Keratinocyte (primary cell): ENCODE measurements around the gene DOCK1. TPM values are rescaled to one million over a fixed set of nuclear protein-coding genes. Genes with fewer than 3 reads are reported as not detected.

Source experiments
- DNase-seq: peaks from one replicate; pipeline ENCODE4 v3.0.0-alpha.2; 2011; ENCODE audit warnings: low read depth, missing footprints, low spot score
- FAIRE-seq: peaks from 2 replicates; lab custom pipeline; 2011; peaks lifted over from hg19 to GRCh38; lab: Jason Lieb, UNC
- H2AFZ ChIP-seq: 2 replicates; pipeline ENCODE4 v1.6.0; 2012; ENCODE audit warnings: low read length, control low read depth, inconsistent platforms; ENCODE audit not compliant: control insufficient read depth
- H3K27ac ChIP-seq: 2 replicates; pipeline ENCODE4 v1.5.1; 2011; ENCODE audit warnings: low read length; ENCODE audit not compliant: control insufficient read depth, insufficient read depth
- H3K27me3 ChIP-seq: 3 replicates; pipeline ENCODE4 v1.6.0; 2011; ENCODE audit warnings: low read length; ENCODE audit not compliant: control insufficient read depth, insufficient read depth; ENCODE audit errors: extremely low read depth
- H3K36me3 ChIP-seq, 2 experiments: 2 replicates in 1 of 2; 3 replicates in 1 of 2; pipeline ENCODE4 v1.5.1; 2011; ENCODE audit warnings: low read length in 2 of 2, mild to moderate bottlenecking in 1 of 2; ENCODE audit not compliant: control insufficient read depth in 2 of 2, insufficient read depth in 2 of 2; ENCODE audit errors: extremely low read depth in 1 of 2
- H3K4me1 ChIP-seq: 3 replicates; pipeline ENCODE4 v1.5.1; 2011; ENCODE audit warnings: low read length; ENCODE audit not compliant: control insufficient read depth, insufficient read depth; ENCODE audit errors: extremely low read depth
- H3K4me2 ChIP-seq: 3 replicates; pipeline ENCODE4 v1.6.0; 2011; ENCODE audit warnings: low read depth, low read length; ENCODE audit not compliant: control insufficient read depth, insufficient read depth; ENCODE audit errors: extremely low read depth
- H3K4me3 ChIP-seq, 3 experiments: fragments of 200-600 bp in 1 of 3; sonication (generic) in 1 of 3; 2 replicates in 2 of 3; 3 replicates in 1 of 3; pipeline ENCODE4 v1.5.1; 2011 to 2016; ENCODE audit warnings: low read length in 3 of 3, mild to moderate bottlenecking in 3 of 3, control low read depth in 2 of 3, inconsistent platforms in 1 of 3, low read depth in 1 of 3, mixed read lengths in 1 of 3, mixed run types in 1 of 3, moderate library complexity in 1 of 3; ENCODE audit not compliant: control insufficient read depth in 2 of 3, insufficient read depth in 2 of 3; ENCODE audit errors: extremely low read depth in 1 of 3
- H3K79me2 ChIP-seq: 2 replicates; pipeline ENCODE4 v1.6.0; 2012; ENCODE audit warnings: low read length; ENCODE audit not compliant: control insufficient read depth, insufficient read depth
- H3K9ac ChIP-seq: 3 replicates; pipeline ENCODE4 v1.6.0; 2011; ENCODE audit warnings: low read length; ENCODE audit not compliant: control insufficient read depth, insufficient read depth; ENCODE audit errors: extremely low read depth
- H3K9me1 ChIP-seq: 3 replicates; pipeline ENCODE4 v1.6.0; 2011; ENCODE audit warnings: low read length; ENCODE audit not compliant: control insufficient read depth, insufficient read depth; ENCODE audit errors: extremely low read depth
- H3K9me3 ChIP-seq: 2 replicates; pipeline ENCODE4 v1.5.1; 2012; ENCODE audit warnings: low read depth, low read length; ENCODE audit not compliant: control insufficient read depth
- H4K20me1 ChIP-seq: 3 replicates; pipeline ENCODE4 v1.6.0; 2011; ENCODE audit warnings: low read length; ENCODE audit not compliant: control insufficient read depth, insufficient read depth; ENCODE audit errors: extremely low read depth
- EZH2 ChIP-seq: IDR thresholded peaks from one replicate; pipeline ENCODE4 v1.6.1; 2012; ENCODE audit warnings: inconsistent platforms, mild to moderate bottlenecking, low read length, moderate library complexity
- dilution Hi-C: fragments of 300-500 bp; cut with MboI; formaldehyde crosslinking; loops from one replicate; pipeline ENCODE4 v1.7.0; 2020; ENCODE audit warnings: low sequenced_read_pairs; ENCODE audit not compliant: extremely low pct_ligation_motif_present
- polyA plus RNA-seq, 5 experiments: library from polyadenylated mRNA; depleted of rRNA in 3 of 5; stranded (reverse) in 3 of 5; stranded (forward) in 1 of 5; unstranded in 1 of 5; fragments of >200 nt; gene quantifications; 1 replicate in 1 of 5; 2 replicates in 3 of 5; 3 replicates in 1 of 5; pipeline versions ENCODE4 v1.2.1 to v1.2.3, GENCODE V29; 2011 to 2012; ENCODE audit warnings: missing spikeins in 2 of 5, low read depth in 1 of 5, low replicate concordance in 1 of 5
- TF ChIP-seq, protein P1 (sequence below), 3 experiments: IDR thresholded peaks in 1 of 3; conservative IDR thresholded peaks in 1 of 3; optimal IDR thresholded peaks in 1 of 3; 2 replicates in 2 of 3; 3 replicates in 1 of 3; pipeline versions ENCODE3 to v1.5.1; 2011; ENCODE audit warnings: low read length in 3 of 3, mild to moderate bottlenecking in 3 of 3, moderate library complexity in 2 of 3, control low read depth in 1 of 3, inconsistent platforms in 1 of 3; ENCODE audit not compliant: insufficient read depth in 2 of 3; ENCODE audit errors: extremely low read depth in 1 of 3

The DOCK1 gene
- polyA plus RNA-seq, 1 donor (not counting 4 experiments of a cell fraction or from before 2014, with no cell fraction given): 15.7 TPM

DNA sequence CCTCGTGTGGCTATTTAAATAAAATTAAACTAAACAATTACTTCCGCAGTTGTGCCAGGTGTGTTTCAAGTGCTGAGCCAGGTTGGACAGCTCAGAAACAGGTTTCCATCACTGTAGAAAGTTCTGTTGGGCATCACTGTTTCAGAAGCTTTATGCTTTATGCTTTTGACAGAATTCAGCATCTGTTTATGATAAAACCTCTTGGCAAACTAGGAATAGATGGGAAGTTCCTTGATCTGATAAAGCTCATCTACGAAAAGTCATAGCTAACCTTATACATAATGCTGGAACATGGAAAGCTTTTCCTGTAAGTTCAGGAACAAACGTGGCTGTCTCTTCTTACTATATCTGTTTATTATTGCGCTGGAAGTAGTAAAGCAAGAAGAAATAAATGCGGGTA lies 143.4 kb downstream of the DOCK1 start:
- Histone ChIP-seq H4K20me1 (peaks cover 4% of the 10 kb centered on the region), H3K9me3 (no peaks in the 10 kb centered on the region), H3K4me3 (no peak overlapping the region), H3K4me1 (peaks cover 11% of the 10 kb centered on the region), H3K4me2 (no peak overlapping the region), H3K9ac (no peak overlapping the region), H3K79me2 (peaks cover 5% of the 10 kb centered on the region), H3K27ac (no peak overlapping the region), H3K9me1 (no peaks in the 10 kb centered on the region), H3K36me3 (peaks cover 7 to 14% of the 10 kb centered on the region in 2 experiments), H2AFZ (no peak overlapping the region), H3K27me3 (no peaks in the 10 kb centered on the region)
- FAIRE-seq (no peak), DNase-seq (no peak)
- TF ChIP-seq EZH2: no peak
- TF ChIP-seq, protein P1, sequence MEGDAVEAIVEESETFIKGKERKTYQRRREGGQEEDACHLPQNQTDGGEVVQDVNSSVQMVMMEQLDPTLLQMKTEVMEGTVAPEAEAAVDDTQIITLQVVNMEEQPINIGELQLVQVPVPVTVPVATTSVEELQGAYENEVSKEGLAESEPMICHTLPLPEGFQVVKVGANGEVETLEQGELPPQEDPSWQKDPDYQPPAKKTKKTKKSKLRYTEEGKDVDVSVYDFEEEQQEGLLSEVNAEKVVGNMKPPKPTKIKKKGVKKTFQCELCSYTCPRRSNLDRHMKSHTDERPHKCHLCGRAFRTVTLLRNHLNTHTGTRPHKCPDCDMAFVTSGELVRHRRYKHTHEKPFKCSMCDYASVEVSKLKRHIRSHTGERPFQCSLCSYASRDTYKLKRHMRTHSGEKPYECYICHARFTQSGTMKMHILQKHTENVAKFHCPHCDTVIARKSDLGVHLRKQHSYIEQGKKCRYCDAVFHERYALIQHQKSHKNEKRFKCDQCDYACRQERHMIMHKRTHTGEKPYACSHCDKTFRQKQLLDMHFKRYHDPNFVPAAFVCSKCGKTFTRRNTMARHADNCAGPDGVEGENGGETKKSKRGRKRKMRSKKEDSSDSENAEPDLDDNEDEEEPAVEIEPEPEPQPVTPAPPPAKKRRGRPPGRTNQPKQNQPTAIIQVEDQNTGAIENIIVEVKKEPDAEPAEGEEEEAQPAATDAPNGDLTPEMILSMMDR (optimal IDR thresholded peaks at IDR 0.05 in 1 of 3, IDR thresholded peaks at IDR 0.05 in 1 of 3, conservative IDR thresholded peaks at IDR 0.05 in 1 of 3; ENCODE audit: extremely low read depth in 1 of 3, insufficient read depth in 2 of 3, low read length in 3 of 3): no peak
- dilution Hi-C loops: no loop called here

DNA sequence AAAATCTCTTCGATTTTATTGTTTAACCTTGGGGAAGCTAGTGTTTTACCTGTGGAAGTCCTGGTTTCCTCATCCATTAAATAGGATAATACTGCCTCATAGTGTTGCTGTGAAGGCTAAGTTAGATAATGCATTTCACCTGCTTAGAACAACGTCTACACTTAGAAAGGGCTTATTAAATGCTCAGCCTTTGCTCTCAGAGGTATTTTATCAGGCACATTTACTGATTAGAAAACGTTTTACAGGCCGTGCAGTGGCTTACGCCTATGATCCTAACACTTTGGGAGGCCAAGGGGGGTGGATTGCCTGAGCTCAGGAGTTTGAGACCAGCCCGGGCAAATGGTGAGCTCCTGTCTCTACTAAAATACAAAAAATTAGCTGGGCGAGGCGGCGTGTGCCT lies 146.8 kb downstream of the DOCK1 start:
- TF ChIP-seq, protein P1 (optimal IDR thresholded peaks at IDR 0.05 in 1 of 3, IDR thresholded peaks at IDR 0.05 in 1 of 3, conservative IDR thresholded peaks at IDR 0.05 in 1 of 3; ENCODE audit: extremely low read depth in 1 of 3, insufficient read depth in 2 of 3, low read length in 3 of 3): no peak
- no peak overlapping the region for H2AFZ ChIP-seq
- dilution Hi-C loops: no loop called here
- H3K9me3 ChIP-seq: no peaks in the 10 kb centered on the region
- no peaks in the 10 kb centered on the region for H4K20me1 ChIP-seq
- H3K36me3 ChIP-seq: peaks cover 6 to 11% of the 10 kb centered on the region in 2 experiments
- H3K4me2 ChIP-seq: no peak overlapping the region
- peaks cover 3% of the 10 kb centered on the region for H3K79me2 ChIP-seq
- H3K4me3 ChIP-seq: no peak overlapping the region
- no peak overlapping the region for H3K27ac ChIP-seq
- FAIRE-seq: no peak
- no peaks in the 10 kb centered on the region for H3K9me1 ChIP-seq
- no peaks in the 10 kb centered on the region for H3K27me3 ChIP-seq
- no peak for DNase-seq
- no peaks in the 10 kb centered on the region for H3K4me1 ChIP-seq
- H3K9ac ChIP-seq: no peak overlapping the region
